Muscle layer of colon (tissue), 2 donors: Measurements from ENCODE around the gene KLHDC10.

Experiments used
- H3K27ac ChIP-seq: one replicate; pipeline ENCODE4 v1.7.0; 2013; ENCODE audit warnings: low read depth, mild to moderate bottlenecking, low read length, moderate library complexity
- H3K27me3 ChIP-seq, 2 donors: one replicate each; pipeline ENCODE4 v1.7.0; 2013; ENCODE audit warnings: low read length in 2 of 2, mild to moderate bottlenecking in 2 of 2; ENCODE audit not compliant: insufficient read depth in 2 of 2, control insufficient read depth in 1 of 2
- H3K36me3 ChIP-seq: one replicate; pipeline ENCODE4 v1.7.0; 2013; ENCODE audit warnings: mild to moderate bottlenecking, low read length; ENCODE audit not compliant: insufficient read depth
- H3K4me1 ChIP-seq: one replicate; pipeline ENCODE4 v1.7.0; 2013; ENCODE audit warnings: mild to moderate bottlenecking, low read length; ENCODE audit not compliant: insufficient read depth
- H3K4me3 ChIP-seq, 2 donors: one replicate each; pipeline ENCODE4 v1.7.0; 2013; ENCODE audit warnings: low read length in 2 of 2, low read depth in 1 of 2, mild to moderate bottlenecking in 1 of 2, moderate library complexity in 1 of 2
- H3K9ac ChIP-seq: one replicate; pipeline ENCODE4 v1.7.0; 2013; ENCODE audit warnings: low read length
- H3K9me3 ChIP-seq: one replicate; pipeline ENCODE4 v1.7.0; 2013; ENCODE audit warnings: mild to moderate bottlenecking, low read length
- donor health status: abdominal sarcoma.
- donor health status: Adenocarcinoma of cecum.

The KLHDC10 gene

DNA sequence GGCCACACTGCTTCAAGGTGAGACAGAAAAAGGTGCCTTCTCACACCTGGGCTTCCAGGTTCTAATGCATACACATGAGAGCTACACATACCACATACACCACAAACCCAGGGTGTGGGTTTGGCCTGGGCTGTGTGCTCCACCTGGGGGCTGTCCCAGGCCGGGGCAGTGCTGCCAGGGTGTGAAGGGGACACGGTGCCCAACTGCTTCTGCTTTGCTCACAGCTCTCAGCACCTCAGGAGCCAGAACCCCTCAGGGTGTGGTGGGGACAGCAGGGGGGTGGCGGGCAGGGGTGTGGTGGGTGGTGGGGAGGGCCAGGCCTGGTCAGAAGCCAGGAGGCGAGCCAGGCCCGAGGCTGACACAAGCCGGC, 83.8 kb downstream of the KLHDC10 start:
- Histone ChIP-seq H3K4me3 (no peak overlapping the region), H3K27me3 (no peaks in the 10 kb centered on the region), H3K4me1 (no peaks in the 10 kb centered on the region), H3K9me3 (no peaks in the 10 kb centered on the region), H3K27ac (no peak overlapping the region), H3K9ac (no peak overlapping the region), H3K36me3 (no peaks in the 10 kb centered on the region)

DNA sequence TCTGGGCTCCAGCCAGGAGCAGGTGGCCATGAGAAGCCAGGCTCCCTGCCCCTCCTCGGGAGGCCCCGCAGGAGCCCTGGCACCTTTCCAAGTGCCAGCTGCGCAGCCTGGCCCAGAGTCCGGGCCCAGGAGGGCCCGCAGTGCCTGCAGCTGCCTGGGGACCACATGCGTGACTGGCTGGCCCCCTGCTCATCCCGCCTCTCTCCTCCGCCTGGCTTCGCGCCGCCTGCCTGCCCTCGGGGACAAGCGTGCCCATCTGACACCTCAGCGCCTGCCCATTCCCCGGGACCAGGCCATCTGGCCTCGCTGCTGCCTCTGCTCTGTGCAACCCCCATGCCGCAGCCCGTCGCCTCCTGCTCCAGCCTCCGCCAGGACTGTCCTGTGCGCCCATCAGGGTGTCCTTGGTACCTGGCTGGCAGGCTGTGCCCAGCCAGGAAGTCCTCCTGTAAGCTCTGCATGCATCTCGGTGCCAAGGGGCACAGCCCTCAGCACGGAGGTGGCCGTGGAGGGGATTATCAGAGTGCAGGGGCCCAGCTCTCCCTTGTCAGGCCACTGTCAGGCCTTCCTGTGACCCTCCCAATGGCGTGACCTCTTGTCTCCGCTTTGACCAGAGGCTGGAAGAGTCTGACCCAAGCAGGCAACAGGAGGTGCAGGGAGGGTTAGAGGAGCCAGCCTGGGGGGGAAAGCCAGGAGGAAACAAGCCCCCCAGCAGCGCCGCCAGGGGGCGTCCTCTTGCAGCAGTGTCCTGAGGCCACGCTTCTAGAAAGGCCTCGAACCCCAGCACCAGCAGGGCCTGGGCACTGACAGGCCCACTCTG, 84.4 kb downstream of the KLHDC10 start:
- Histone ChIP-seq H3K9me3 (no peaks in the 10 kb centered on the region), H3K4me1 (no peaks in the 10 kb centered on the region), H3K4me3 (no peak overlapping the region), H3K27ac (no peak overlapping the region), H3K36me3 (no peaks in the 10 kb centered on the region), H3K27me3 (no peaks in the 10 kb centered on the region), H3K9ac (no peak overlapping the region)

DNA sequence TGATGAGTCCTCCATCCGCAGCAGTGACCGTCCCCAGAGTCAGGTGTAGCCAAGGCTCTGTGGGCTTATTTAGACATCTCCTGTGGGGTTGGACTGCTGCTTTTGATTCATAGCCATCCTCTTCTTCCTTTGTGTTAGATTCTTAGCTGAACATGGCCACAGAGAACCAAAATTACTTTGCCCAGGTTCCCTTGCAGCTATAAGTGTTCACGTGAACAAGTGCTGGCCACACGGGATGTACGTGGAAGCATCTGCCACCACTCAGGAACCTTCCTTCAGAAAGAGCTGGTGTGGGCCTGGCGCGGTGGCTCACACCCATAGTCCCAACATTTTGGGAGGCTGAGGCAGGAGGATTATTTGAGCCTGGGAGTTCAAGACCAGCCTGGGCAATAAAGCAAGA, 85.8 kb downstream of the KLHDC10 start:
- H3K4me1 ChIP-seq, result no peaks in the 10 kb centered on the region
- peaks cover 13% of the 10 kb centered on the region for H3K36me3 ChIP-seq
- H3K9ac ChIP-seq, result no peak overlapping the region
- no peak overlapping the region for H3K4me3 ChIP-seq
- no peaks in the 10 kb centered on the region for H3K27me3 ChIP-seq
- no peaks in the 10 kb centered on the region for H3K9me3 ChIP-seq
- no peak overlapping the region for H3K27ac ChIP-seq

DNA sequence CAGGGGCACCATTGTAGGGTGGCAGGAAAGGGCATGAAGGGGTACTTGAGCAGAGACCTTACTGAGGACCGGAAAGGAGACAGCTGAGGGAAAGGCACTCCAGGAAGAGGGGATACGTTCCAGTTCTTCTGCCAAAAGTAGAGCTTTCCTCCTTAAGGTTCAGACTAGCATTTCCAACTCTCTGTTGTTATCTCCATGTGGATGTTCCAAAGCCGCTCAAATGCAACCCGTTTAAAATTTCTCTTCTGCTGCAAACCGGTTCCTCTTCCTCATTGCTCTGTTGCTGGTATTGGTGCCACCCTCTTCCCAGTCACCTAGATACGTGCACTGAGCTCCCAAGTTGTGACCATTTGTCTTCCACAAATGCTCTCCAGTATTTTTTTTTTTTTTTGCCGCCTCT, 87.4 kb downstream of the KLHDC10 start:
- no peak overlapping the region for H3K4me3 ChIP-seq
- no peak overlapping the region for H3K9ac ChIP-seq
- no peak overlapping the region for H3K27ac ChIP-seq
- H3K4me1 ChIP-seq, result no peaks in the 10 kb centered on the region
- H3K27me3 ChIP-seq, result no peaks in the 10 kb centered on the region
- H3K36me3 ChIP-seq, result peaks cover 20% of the 10 kb centered on the region
- no peaks in the 10 kb centered on the region for H3K9me3 ChIP-seq

DNA sequence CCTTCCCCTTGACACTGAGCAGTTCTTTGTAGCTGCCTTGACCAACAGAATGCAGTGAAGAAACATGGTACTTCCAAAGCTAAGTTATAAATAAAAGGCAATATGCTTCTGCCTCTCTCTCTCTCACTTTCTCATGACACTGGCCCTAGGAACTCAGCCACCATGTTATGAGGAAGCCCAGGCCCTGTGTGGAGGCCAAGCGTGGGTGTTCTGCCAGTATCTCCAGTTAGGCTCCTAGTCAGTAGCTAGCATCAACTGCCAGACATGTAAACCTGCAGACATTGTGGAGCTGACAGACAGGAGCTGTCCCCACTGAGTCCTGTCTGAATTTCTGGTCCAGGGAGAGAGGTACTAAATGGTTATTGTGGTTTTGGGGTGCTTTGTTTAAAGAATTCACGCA, 89.7 kb downstream of the KLHDC10 start:
- H3K9ac ChIP-seq, result no peak overlapping the region
- H3K4me1 ChIP-seq, result no peaks in the 10 kb centered on the region
- no peaks in the 10 kb centered on the region for H3K27me3 ChIP-seq
- no peak overlapping the region for H3K4me3 ChIP-seq
- no peak overlapping the region for H3K27ac ChIP-seq
- H3K36me3 ChIP-seq, result peaks cover 22% of the 10 kb centered on the region
- H3K9me3 ChIP-seq, result no peaks in the 10 kb centered on the region

DNA sequence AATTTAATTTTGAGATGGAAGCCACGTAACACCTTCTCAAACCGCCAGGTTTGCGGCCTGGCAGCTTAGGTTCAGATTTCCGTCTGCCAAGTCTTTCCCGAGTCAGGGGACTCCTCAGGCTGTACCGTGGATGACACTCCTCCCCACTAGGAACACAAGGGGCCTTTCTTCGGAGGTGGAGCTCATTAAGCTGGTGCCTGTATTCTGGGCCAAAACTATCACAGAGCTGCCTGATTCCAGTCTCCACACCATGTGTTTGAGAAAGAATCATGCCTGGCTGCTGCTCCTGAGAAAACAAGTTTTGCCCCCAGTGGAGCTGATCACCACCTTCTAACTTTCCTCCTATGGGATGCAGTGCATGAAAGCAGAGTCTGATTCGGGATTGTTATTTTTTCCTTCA, 90.1 kb downstream of the KLHDC10 start:
- Histone ChIP-seq H3K9me3 (no peaks in the 10 kb centered on the region), H3K27me3 (no peaks in the 10 kb centered on the region), H3K36me3 (peaks cover 23% of the 10 kb centered on the region), H3K4me1 (no peaks in the 10 kb centered on the region), H3K4me3 (no peak overlapping the region), H3K27ac (no peak overlapping the region), H3K9ac (no peak overlapping the region)

DNA sequence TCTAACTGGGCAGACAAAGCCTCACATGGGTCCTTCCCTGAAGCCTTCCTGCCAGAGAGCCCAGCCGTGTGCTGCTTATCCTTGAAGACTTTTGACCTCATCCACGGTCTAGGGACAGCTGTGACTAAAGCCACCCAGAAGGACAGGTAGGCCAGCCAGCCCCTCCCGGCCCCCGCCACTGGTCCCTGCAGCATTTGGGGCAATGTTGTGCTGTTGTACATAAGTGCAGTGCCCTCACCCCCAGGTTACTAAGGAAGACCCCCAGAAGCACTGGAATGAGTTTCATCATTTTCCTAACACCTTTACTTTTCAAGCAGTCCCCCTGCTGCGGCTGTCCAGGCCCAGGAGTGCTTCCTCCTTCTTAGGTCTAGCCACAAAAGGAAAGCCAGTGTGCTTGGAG, 91.9 kb downstream of the KLHDC10 start:
- peaks cover 23% of the 10 kb centered on the region for H3K36me3 ChIP-seq

DNA sequence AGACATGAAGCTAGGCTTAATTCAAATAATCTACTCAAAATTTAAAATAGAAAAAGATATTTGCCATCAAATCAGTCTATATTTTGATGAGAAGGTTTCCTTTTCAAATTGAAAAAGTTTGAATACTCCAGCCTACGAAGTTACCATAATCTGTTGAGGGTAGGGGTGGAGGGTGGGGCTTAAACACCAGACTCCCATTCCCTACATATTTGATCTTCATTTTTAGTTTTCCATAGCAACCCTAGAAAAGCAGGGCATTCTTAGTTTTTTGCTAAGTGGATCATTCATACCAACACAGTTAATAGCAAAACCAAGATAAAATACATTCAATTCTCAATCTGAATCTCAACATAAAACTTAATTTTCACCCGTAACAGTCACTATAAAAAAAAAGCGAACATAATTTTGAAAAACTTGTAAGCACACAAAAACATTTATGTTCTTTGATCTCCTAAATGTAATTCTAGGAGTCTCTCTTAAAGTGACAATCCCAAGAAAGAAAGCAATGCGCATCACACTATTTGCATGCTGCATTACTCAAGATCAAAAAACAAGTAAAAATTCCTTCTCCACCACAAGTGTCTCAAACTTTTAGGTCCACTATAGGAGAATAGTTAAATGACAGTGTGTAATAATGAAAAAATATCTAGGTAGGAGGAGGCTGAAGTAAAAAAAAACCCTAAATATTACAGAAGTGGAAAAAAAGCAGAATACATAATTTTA, 104.1 kb downstream of the KLHDC10 start:
- no peak overlapping the region for H3K27ac ChIP-seq
- H3K4me3 ChIP-seq, result no peak overlapping the region
- no peaks in the 10 kb centered on the region for H3K27me3 ChIP-seq
- peaks cover 31% of the 10 kb centered on the region for H3K36me3 ChIP-seq
- H3K9ac ChIP-seq, result no peak overlapping the region
- no peaks in the 10 kb centered on the region for H3K9me3 ChIP-seq
- no peaks in the 10 kb centered on the region for H3K4me1 ChIP-seq

More for the DNA sequence above, 91.9 kb downstream of the KLHDC10 start:
- no peaks in the 10 kb centered on the region for H3K27me3 ChIP-seq
- H3K9ac ChIP-seq, result no peak overlapping the region
- no peaks in the 10 kb centered on the region for H3K9me3 ChIP-seq
- no peak overlapping the region for H3K27ac ChIP-seq
- H3K4me1 ChIP-seq, result no peaks in the 10 kb centered on the region
- H3K4me3 ChIP-seq, result no peak overlapping the region

DNA sequence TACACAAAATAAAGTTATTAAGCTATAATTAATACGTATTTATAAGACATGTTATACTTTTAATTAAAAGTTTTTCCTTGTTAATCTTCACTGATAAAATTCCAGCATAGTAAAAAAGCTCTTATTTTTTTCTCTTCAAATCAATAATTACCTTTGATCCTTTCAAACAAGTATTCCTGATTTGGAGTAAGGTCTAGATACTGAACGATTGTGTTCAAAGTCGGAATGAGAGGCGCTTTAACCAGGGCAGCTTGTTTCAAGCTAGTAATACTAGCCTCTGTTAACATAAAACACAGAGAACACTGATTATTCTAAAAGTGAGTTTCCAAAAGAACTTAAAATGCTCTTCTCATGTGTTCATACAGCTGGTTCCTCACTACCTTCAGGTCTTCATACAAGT, 107.9 kb downstream of the KLHDC10 start:
- no peak overlapping the region for H3K27ac ChIP-seq
- no peak overlapping the region for H3K4me3 ChIP-seq
- no peak overlapping the region for H3K9ac ChIP-seq
- no peaks in the 10 kb centered on the region for H3K27me3 ChIP-seq
- H3K9me3 ChIP-seq, result no peaks in the 10 kb centered on the region
- no peaks in the 10 kb centered on the region for H3K4me1 ChIP-seq
- peaks cover 37% of the 10 kb centered on the region for H3K36me3 ChIP-seq

DNA sequence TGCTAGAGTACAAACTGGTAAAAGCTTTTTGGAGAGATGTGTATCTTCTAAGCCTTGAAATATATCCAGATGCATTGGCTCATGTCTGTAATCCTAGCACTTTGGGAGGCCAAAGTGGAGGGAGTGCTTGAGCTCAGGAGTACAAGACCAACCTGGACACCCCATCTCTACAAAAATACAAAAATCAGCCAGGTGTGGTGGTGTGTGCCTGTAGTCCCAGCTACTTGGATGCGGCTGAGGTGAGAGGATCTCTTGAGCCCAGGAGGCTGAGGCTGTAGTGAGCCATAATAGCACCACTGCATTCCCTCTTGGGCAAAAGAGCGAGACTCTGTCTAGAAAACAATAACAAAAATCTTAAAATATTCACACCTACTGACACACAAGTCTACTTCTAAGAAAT, 109.3 kb downstream of the KLHDC10 start:
- Histone ChIP-seq H3K4me1 (no peaks in the 10 kb centered on the region), H3K36me3 (peaks cover 42% of the 10 kb centered on the region), H3K9ac (no peak overlapping the region), H3K27ac (no peak overlapping the region), H3K4me3 (no peak overlapping the region), H3K27me3 (no peaks in the 10 kb centered on the region), H3K9me3 (no peaks in the 10 kb centered on the region)

DNA sequence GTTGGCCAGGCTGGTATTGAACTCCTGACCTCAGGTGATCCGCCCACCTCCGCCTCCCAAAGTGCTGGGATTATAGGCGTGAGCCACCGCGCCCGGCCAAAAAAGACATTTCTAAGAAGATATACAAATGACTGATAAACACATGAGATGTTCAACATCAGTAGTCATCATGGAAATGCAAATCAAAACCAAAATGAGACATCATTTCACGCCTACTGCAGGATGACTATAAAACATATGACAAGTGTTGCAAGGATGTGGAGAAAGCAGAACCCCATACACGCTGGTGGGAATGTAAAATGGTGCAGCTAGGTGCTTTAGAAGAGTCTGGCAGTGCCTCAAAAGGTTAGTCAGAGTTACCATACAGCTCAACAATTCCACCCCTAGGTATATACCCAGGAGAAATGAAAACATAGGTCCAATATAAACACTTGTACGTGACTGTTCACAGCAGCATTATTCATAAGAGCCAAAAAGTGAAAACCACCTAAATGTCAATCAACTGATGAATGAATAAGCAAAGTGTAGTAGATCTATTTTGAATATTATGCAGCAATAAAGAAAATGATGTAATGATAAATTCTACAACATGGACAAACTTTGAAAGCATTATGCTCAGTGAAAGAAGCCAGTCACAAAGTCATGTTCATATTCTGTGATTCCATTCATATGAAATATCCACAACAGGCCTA, 110.4 kb downstream of the KLHDC10 start:
- no peak overlapping the region for H3K4me3 ChIP-seq
- no peak overlapping the region for H3K9ac ChIP-seq
- H3K4me1 ChIP-seq, result no peaks in the 10 kb centered on the region
- H3K36me3 ChIP-seq, result peaks cover 48% of the 10 kb centered on the region
- H3K9me3 ChIP-seq, result no peaks in the 10 kb centered on the region
- H3K27me3 ChIP-seq, result no peaks in the 10 kb centered on the region
- H3K27ac ChIP-seq, result no peak overlapping the region
